ENCODE data around the gene MRPL21.

Gene MRPL21

DNA sequence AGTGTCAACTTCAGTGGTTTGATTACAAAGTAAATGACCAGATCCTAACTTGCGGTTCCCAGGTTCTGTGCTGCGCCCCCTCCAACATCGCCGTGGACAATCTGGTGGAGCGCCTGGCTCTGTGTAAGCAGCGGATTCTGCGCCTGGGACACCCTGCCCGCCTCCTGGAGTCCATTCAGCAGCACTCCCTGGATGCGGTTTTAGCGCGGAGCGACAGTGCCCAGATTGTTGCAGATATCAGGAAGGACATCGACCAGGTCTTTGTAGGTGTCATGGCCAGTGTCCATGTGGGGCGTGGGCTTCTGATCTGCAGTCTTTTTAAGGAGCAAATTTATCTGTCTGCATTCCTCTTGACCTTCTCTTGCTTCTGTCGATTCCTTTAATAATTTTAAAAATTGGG, 11.1 kb upstream of the MRPL21 start:
- Histone ChIP-seq H3K36me3 (ENCODE audit: insufficient read depth, low read length) (peaks cover 76% of the 10 kb centered on the region), H3K9me2 (ENCODE audit: low read depth, low read length) (no peaks in the 10 kb centered on the region)

DNA sequence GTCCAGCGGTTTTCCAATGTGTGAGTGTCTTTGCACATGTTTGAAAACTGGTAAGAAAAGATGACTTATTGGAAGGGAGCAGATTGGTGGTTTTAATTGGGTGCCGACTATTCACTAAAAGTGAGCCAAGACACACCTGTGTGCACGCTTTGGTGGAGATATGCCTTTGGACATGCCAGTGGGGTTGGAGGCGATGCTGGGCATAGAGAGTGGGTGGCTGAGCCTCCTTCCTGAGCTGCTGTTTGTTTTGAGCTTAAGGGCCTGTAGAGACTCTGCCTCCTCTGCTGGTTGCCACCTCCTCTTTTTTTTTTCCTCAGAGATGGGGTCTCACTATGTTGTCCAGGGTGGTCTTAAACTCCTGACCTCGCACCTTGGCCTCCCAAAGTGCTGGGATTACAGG, 9.6 kb upstream of the MRPL21 start:
- no peak overlapping the region for H2AFZ ChIP-seq (ENCODE audit: low read length)
- H3K9me2 ChIP-seq (ENCODE audit: low read depth, low read length) = no peaks in the 10 kb centered on the region
- no peaks in the 10 kb centered on the region for H3K9me3 ChIP-seq (ENCODE audit: low read length)
- no peak overlapping the region for H3K4me3 ChIP-seq (ENCODE audit: low read depth, low read length, poor library complexity, severe bottlenecking)
- no peaks in the 10 kb centered on the region for H4K20me1 ChIP-seq (ENCODE audit: insufficient read depth, low read length)
- no peak overlapping the region for H3K4me2 ChIP-seq (ENCODE audit: low read length)
- H3K27me3 ChIP-seq (ENCODE audit: insufficient read depth, low read length) = no peaks in the 10 kb centered on the region
- H3F3A ChIP-seq (ENCODE audit: insufficient read depth, low read length) = no peaks in the 10 kb centered on the region
- no peak overlapping the region for H3K9ac ChIP-seq (ENCODE audit: low read length)
- peaks cover 71% of the 10 kb centered on the region for H3K36me3 ChIP-seq (ENCODE audit: insufficient read depth, low read length)
- TF ChIP-seq, protein P1, sequence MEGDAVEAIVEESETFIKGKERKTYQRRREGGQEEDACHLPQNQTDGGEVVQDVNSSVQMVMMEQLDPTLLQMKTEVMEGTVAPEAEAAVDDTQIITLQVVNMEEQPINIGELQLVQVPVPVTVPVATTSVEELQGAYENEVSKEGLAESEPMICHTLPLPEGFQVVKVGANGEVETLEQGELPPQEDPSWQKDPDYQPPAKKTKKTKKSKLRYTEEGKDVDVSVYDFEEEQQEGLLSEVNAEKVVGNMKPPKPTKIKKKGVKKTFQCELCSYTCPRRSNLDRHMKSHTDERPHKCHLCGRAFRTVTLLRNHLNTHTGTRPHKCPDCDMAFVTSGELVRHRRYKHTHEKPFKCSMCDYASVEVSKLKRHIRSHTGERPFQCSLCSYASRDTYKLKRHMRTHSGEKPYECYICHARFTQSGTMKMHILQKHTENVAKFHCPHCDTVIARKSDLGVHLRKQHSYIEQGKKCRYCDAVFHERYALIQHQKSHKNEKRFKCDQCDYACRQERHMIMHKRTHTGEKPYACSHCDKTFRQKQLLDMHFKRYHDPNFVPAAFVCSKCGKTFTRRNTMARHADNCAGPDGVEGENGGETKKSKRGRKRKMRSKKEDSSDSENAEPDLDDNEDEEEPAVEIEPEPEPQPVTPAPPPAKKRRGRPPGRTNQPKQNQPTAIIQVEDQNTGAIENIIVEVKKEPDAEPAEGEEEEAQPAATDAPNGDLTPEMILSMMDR (IDR thresholded peaks at IDR 0.05; ENCODE audit: low read length) = no peak
- TF ChIP-seq EZH2 (IDR thresholded peaks at IDR 0.05; ENCODE audit: borderline replicate concordance, low read length) = no peak
- H3K27ac ChIP-seq (ENCODE audit: low read depth, low read length, poor library complexity, severe bottlenecking) = no peak overlapping the region
- H3K4me1 ChIP-seq (ENCODE audit: insufficient read depth, low read length, severe bottlenecking) = no peaks in the 10 kb centered on the region
- H3K79me2 ChIP-seq (ENCODE audit: insufficient read depth, low read length) = no peaks in the 10 kb centered on the region

More for the DNA sequence above, 11.1 kb upstream of the MRPL21 start:
- Histone ChIP-seq H3K27ac (ENCODE audit: low read depth, low read length, poor library complexity, severe bottlenecking) (no peak overlapping the region), H3K9ac (ENCODE audit: low read length) (no peak overlapping the region), H4K20me1 (ENCODE audit: insufficient read depth, low read length) (no peaks in the 10 kb centered on the region), H3K9me3 (ENCODE audit: low read length) (no peaks in the 10 kb centered on the region), H3K4me2 (ENCODE audit: low read length) (no peak overlapping the region), H3K4me3 (ENCODE audit: low read depth, low read length, poor library complexity, severe bottlenecking) (no peak overlapping the region), H3K4me1 (ENCODE audit: insufficient read depth, low read length, severe bottlenecking) (no peaks in the 10 kb centered on the region), H2AFZ (ENCODE audit: low read length) (no peak overlapping the region), H3K79me2 (ENCODE audit: insufficient read depth, low read length) (no peaks in the 10 kb centered on the region), H3F3A (ENCODE audit: insufficient read depth, low read length) (no peaks in the 10 kb centered on the region), H3K27me3 (ENCODE audit: insufficient read depth, low read length) (no peaks in the 10 kb centered on the region)
- TF ChIP-seq EZH2 (IDR thresholded peaks at IDR 0.05; ENCODE audit: borderline replicate concordance, low read length) = no peak
- TF ChIP-seq, protein P1 (IDR thresholded peaks at IDR 0.05; ENCODE audit: low read length) = no peak

DNA sequence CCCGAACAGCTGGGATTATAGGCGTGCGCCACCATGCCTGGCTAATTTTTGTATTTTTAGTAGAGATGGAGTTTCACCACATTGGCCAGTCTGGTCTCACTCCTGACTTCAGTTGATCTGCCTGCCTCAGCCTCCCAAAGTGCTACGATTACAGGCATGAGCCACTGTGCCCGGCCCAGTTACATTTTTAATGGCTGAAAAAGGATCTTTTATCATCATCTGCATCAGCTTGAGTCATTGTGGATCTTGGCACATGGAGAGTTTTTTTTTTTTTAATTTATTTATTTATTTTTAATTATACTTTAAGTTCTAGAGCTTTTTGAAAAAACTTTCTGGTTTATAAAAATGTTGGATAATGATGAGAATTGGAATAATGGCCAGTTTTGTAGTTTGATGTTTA, 8.6 kb upstream of the MRPL21 start:
- no peaks in the 10 kb centered on the region for H3K9me3 ChIP-seq (ENCODE audit: low read length)
- H3K4me3 ChIP-seq (ENCODE audit: low read depth, low read length, poor library complexity, severe bottlenecking) = no peak overlapping the region
- no peaks in the 10 kb centered on the region for H3K27me3 ChIP-seq (ENCODE audit: insufficient read depth, low read length)
- TF ChIP-seq, protein P1 (IDR thresholded peaks at IDR 0.05; ENCODE audit: low read length) = no peak
- no peak for TF ChIP-seq EZH2 (IDR thresholded peaks at IDR 0.05; ENCODE audit: borderline replicate concordance, low read length)
- H3K27ac ChIP-seq (ENCODE audit: low read depth, low read length, poor library complexity, severe bottlenecking) = no peak overlapping the region
- no peak overlapping the region for H3K9ac ChIP-seq (ENCODE audit: low read length)
- H3K4me1 ChIP-seq (ENCODE audit: insufficient read depth, low read length, severe bottlenecking) = no peaks in the 10 kb centered on the region
- H2AFZ ChIP-seq (ENCODE audit: low read length) = no peak overlapping the region
- peaks cover 68% of the 10 kb centered on the region for H3K36me3 ChIP-seq (ENCODE audit: insufficient read depth, low read length)
- no peaks in the 10 kb centered on the region for H3K79me2 ChIP-seq (ENCODE audit: insufficient read depth, low read length)
- H3K4me2 ChIP-seq (ENCODE audit: low read length) = no peak overlapping the region
- no peaks in the 10 kb centered on the region for H3F3A ChIP-seq (ENCODE audit: insufficient read depth, low read length)
- no peaks in the 10 kb centered on the region for H4K20me1 ChIP-seq (ENCODE audit: insufficient read depth, low read length)
- no peaks in the 10 kb centered on the region for H3K9me2 ChIP-seq (ENCODE audit: low read depth, low read length)
